Neural progenitor cell (in vitro differentiated cells): ENCODE results near the gene IFIT2. TPM values are rescaled to one million over a fixed set of nuclear protein-coding genes. Genes with fewer than 3 reads are reported as not detected.

ENCODE experiments used
- DNase-seq: peaks from one replicate; pipeline ENCODE4 v3.0.0-alpha.2; 2016; ENCODE audit warnings: low spot score
- H2AFZ ChIP-seq: fragments of 200-600 bp; sonication (generic); replicated peaks from 2 replicates; pipeline ENCODE4 v1.6.1; 2016; ENCODE audit warnings: antibody characterized with exemption
- H3F3A ChIP-seq: fragments of 200-600 bp; sonication (generic); 2 replicates; pipeline ENCODE4 v1.6.1; 2016; ENCODE audit warnings: antibody characterized with exemption, low read depth
- H3K27ac ChIP-seq: fragments of 200-600 bp; sonication (generic); 2 replicates; pipeline ENCODE4 v1.5.1; 2016; ENCODE audit warnings: mild to moderate bottlenecking
- H3K27me3 ChIP-seq: fragments of 200-600 bp; sonication (generic); 2 replicates; pipeline ENCODE4 v1.6.1; 2016; ENCODE audit warnings: mild to moderate bottlenecking, moderate library complexity
- H3K36me3 ChIP-seq: fragments of 200-600 bp; sonication (generic); 2 replicates; pipeline ENCODE4 v1.5.1; 2016
- H3K4me1 ChIP-seq: fragments of 200-600 bp; sonication (generic); 2 replicates; pipeline ENCODE4 v1.6.1; 2016; ENCODE audit warnings: mixed run types
- H3K4me2 ChIP-seq: fragments of 200-600 bp; sonication (generic); 2 replicates; pipeline ENCODE4 v1.6.1; 2016
- H3K4me3 ChIP-seq: fragments of 200-600 bp; sonication (generic); 2 replicates; pipeline ENCODE4 v1.5.1; 2016
- H3K79me2 ChIP-seq: fragments of 200-600 bp; sonication (generic); 2 replicates; pipeline ENCODE4 v1.6.1; 2016; ENCODE audit warnings: low read depth
- H3K9ac ChIP-seq: fragments of 200-600 bp; sonication (generic); 2 replicates; pipeline ENCODE4 v1.6.1; 2016
- H3K9me3 ChIP-seq: fragments of 200-600 bp; sonication (generic); 2 replicates; pipeline ENCODE4 v1.5.1; 2016; ENCODE audit warnings: low read depth
- H4K20me1 ChIP-seq: fragments of 200-600 bp; sonication (generic); 2 replicates; pipeline ENCODE4 v1.6.1; 2016; ENCODE audit warnings: low read depth
- H3K27ac Mint-ChIP-seq: 3 replicates; pipeline ENCODE4 v1.8.0; 2021; ENCODE audit warnings: mixed read lengths
- H3K27me3 Mint-ChIP-seq: 2 replicates; pipeline ENCODE4 v1.8.0; 2022; ENCODE audit warnings: low read depth, mild to moderate bottlenecking, inconsistent platforms, moderate library complexity, mixed read lengths; ENCODE audit not compliant: insufficient read depth
- H3K36me3 Mint-ChIP-seq: 3 replicates; pipeline ENCODE4 v1.8.0; 2021; ENCODE audit warnings: mixed read lengths
- H3K4me1 Mint-ChIP-seq: 3 replicates; pipeline ENCODE4 v1.8.0; 2021; ENCODE audit warnings: mixed read lengths
- H3K4me3 Mint-ChIP-seq: 3 replicates; pipeline ENCODE4 v1.8.0; 2021; ENCODE audit warnings: mild to moderate bottlenecking, moderate library complexity, mixed read lengths
- H3K9me3 Mint-ChIP-seq: 3 replicates; pipeline ENCODE4 v1.8.0; 2020; ENCODE audit warnings: mixed read lengths
- EZH2 ChIP-seq: fragments of 200-600 bp; sonication (generic); IDR thresholded peaks from 2 replicates; pipeline ENCODE4 v1.6.1; 2017; ENCODE audit warnings: antibody characterized with exemption, mild to moderate bottlenecking, moderate library complexity
- EZH2phosphoT487 ChIP-seq: fragments of 200-600 bp; sonication (generic); IDR thresholded peaks from 2 replicates; pipeline ENCODE4 v1.6.1; 2017; ENCODE audit warnings: antibody characterized with exemption
- total RNA-seq: library from RNA; depleted of rRNA; stranded (reverse); fragments of >200 nt; gene quantifications from 2 replicates; pipeline ENCODE4 v1.2.3, GENCODE V29; 2015; ENCODE audit warnings: low replicate concordance
- TF ChIP-seq, protein P1 (sequence below): fragments of 200-600 bp; sonication (generic); IDR thresholded peaks from 2 replicates; pipeline ENCODE4 v1.5.1; 2017; ENCODE audit warnings: antibody characterized with exemption, mild to moderate bottlenecking

IFIT2 gene
- total RNA-seq, 1 donor from 2014 or later: 0.22 TPM

- H3K27ac ChIP-seq: no peak overlapping the region
- H3K27me3 ChIP-seq: no peaks in the 10 kb centered on the region
- no peaks in the 10 kb centered on the region for H4K20me1 ChIP-seq
- no peak overlapping the region for H3K9ac ChIP-seq
- H3K79me2 ChIP-seq: no peaks in the 10 kb centered on the region
- H3K36me3 ChIP-seq: no peaks in the 10 kb centered on the region
- H2AFZ ChIP-seq: no peak overlapping the region
- peaks cover 5% of the 10 kb centered on the region for H3K27me3 Mint-ChIP-seq
- no peak overlapping the region for H3K27ac Mint-ChIP-seq
- no peaks in the 10 kb centered on the region for H3K36me3 Mint-ChIP-seq
- DNase-seq: no peak
- TF ChIP-seq EZH2phosphoT487: no peak
- H3K4me2 ChIP-seq: no peak overlapping the region
- H3K4me3 ChIP-seq: no peak overlapping the region
- no peaks in the 10 kb centered on the region for H3K9me3 ChIP-seq
- H3K4me1 ChIP-seq: peaks cover 5% of the 10 kb centered on the region
- no peaks in the 10 kb centered on the region for H3F3A ChIP-seq
- no peak overlapping the region for H3K4me3 Mint-ChIP-seq
- peaks cover 6% of the 10 kb centered on the region for H3K4me1 Mint-ChIP-seq
- no peaks in the 10 kb centered on the region for H3K9me3 Mint-ChIP-seq
These were observed 32.3 kb upstream of the IFIT2 start for GRCh38 chr10:89269433-89270152.

GRCh38 chr10:89270153-89270483, 31.7 kb upstream of the IFIT2 start:
- H3K79me2 ChIP-seq: no peaks in the 10 kb centered on the region
- Mint-ChIP-seq H3K4me1 (peaks cover 8% of the 10 kb centered on the region), H3K9me3 (no peaks in the 10 kb centered on the region), H3K36me3 (no peaks in the 10 kb centered on the region), H3K27me3 (peaks cover 5% of the 10 kb centered on the region), H3K27ac (no peak overlapping the region), H3K4me3 (no peak overlapping the region)
- DNase-seq: no peak
- TF ChIP-seq EZH2 (no peak), EZH2phosphoT487 (no peak)
- TF ChIP-seq, protein P1, sequence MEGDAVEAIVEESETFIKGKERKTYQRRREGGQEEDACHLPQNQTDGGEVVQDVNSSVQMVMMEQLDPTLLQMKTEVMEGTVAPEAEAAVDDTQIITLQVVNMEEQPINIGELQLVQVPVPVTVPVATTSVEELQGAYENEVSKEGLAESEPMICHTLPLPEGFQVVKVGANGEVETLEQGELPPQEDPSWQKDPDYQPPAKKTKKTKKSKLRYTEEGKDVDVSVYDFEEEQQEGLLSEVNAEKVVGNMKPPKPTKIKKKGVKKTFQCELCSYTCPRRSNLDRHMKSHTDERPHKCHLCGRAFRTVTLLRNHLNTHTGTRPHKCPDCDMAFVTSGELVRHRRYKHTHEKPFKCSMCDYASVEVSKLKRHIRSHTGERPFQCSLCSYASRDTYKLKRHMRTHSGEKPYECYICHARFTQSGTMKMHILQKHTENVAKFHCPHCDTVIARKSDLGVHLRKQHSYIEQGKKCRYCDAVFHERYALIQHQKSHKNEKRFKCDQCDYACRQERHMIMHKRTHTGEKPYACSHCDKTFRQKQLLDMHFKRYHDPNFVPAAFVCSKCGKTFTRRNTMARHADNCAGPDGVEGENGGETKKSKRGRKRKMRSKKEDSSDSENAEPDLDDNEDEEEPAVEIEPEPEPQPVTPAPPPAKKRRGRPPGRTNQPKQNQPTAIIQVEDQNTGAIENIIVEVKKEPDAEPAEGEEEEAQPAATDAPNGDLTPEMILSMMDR: no peak
- no peak overlapping the region for H3K4me2 ChIP-seq
- no peaks in the 10 kb centered on the region for H3K27me3 ChIP-seq
- H3K9me3 ChIP-seq: no peaks in the 10 kb centered on the region
- no peak overlapping the region for H2AFZ ChIP-seq
- no peaks in the 10 kb centered on the region for H4K20me1 ChIP-seq
- H3K36me3 ChIP-seq: no peaks in the 10 kb centered on the region
- no peak overlapping the region for H3K9ac ChIP-seq
- no peak overlapping the region for H3K4me3 ChIP-seq
- H3K27ac ChIP-seq: no peak overlapping the region
- peaks cover 6% of the 10 kb centered on the region for H3K4me1 ChIP-seq
- no peaks in the 10 kb centered on the region for H3F3A ChIP-seq

DNA sequence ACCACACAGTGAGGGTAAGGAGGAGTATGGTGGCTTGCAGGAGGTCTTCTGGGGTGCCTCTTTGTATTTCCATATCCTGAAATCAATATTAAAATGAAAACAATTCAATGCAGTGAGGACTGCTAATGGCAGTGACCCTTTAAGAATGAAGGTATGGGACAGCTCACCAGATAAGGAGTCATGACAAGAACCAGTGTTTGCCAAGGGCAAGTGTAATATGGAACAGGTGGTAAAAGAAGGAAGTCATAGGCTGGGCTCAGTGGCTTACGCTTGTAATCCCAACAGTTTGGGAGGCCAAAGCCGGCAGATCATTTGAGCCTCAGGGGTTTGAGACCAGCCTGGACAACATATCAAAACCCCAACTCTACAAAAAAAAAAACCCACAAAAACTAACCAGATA, 30.3 kb upstream of the IFIT2 start:
- TF ChIP-seq EZH2 (no peak), EZH2phosphoT487 (no peak)
- TF ChIP-seq, protein P1: no peak

DNA sequence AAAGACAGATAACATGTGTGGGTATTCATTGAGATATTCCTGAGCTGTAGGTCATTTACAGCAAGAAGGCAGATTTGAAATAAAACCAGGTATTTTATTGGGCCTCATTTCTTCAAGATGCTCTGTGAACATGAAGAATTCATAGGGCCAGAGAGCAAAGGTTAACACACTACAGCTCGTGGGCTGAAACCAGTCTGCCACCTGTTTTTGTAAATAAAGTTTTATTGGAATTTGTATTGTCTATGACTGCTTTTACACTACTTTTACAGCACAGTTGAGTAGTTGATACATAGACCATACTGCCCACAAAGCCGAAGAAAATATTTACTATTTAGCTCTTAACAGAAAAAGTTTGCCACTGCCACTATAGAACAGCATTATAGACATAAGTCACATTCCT, 28.2 kb upstream of the IFIT2 start:
- Mint-ChIP-seq H3K27me3 (peaks cover 7% of the 10 kb centered on the region), H3K27ac (no peak overlapping the region), H3K4me3 (no peak overlapping the region), H3K9me3 (no peaks in the 10 kb centered on the region), H3K4me1 (peaks cover 20% of the 10 kb centered on the region), H3K36me3 (no peaks in the 10 kb centered on the region)
- Histone ChIP-seq H3K27ac (no peak overlapping the region), H3K27me3 (no peaks in the 10 kb centered on the region), H2AFZ (no peak overlapping the region), H3K4me3 (no peak overlapping the region), H3K79me2 (no peaks in the 10 kb centered on the region), H3F3A (no peaks in the 10 kb centered on the region), H3K4me2 (no peak overlapping the region), H3K9ac (no peak overlapping the region), H3K36me3 (no peaks in the 10 kb centered on the region), H4K20me1 (no peaks in the 10 kb centered on the region), H3K4me1 (peaks cover 15% of the 10 kb centered on the region), H3K9me3 (no peaks in the 10 kb centered on the region)
- no peak for TF ChIP-seq EZH2
- no peak for TF ChIP-seq EZH2phosphoT487
- TF ChIP-seq, protein P1: no peak
- no peak for DNase-seq

More for the DNA sequence above, 30.3 kb upstream of the IFIT2 start:
- no peaks in the 10 kb centered on the region for H3K27me3 ChIP-seq
- H2AFZ ChIP-seq: no peak overlapping the region
- H4K20me1 ChIP-seq: no peaks in the 10 kb centered on the region
- no peak for DNase-seq
- no peaks in the 10 kb centered on the region for H3K79me2 ChIP-seq
- H3K27me3 Mint-ChIP-seq: peaks cover 7% of the 10 kb centered on the region
- peaks cover 6% of the 10 kb centered on the region for H3K4me1 ChIP-seq
- H3K9me3 ChIP-seq: no peaks in the 10 kb centered on the region
- no peak overlapping the region for H3K27ac ChIP-seq
- peaks cover 8% of the 10 kb centered on the region for H3K4me1 Mint-ChIP-seq
- H3K9me3 Mint-ChIP-seq: no peaks in the 10 kb centered on the region
- no peak overlapping the region for H3K9ac ChIP-seq
- no peak overlapping the region for H3K4me3 Mint-ChIP-seq
- no peak overlapping the region for H3K4me3 ChIP-seq
- H3K4me2 ChIP-seq: no peak overlapping the region
- no peak overlapping the region for H3K27ac Mint-ChIP-seq
- H3F3A ChIP-seq: no peaks in the 10 kb centered on the region
- no peaks in the 10 kb centered on the region for H3K36me3 ChIP-seq
- no peaks in the 10 kb centered on the region for H3K36me3 Mint-ChIP-seq
